ENCODE results near the gene NCOR1. TPM values are rescaled to one million over a fixed set of nuclear protein-coding genes. Genes with fewer than 3 reads are reported as not detected.
"Not testable (repeated sequence)": the region's sequence is repeated elsewhere in the genome, so short reads cannot be mapped to it uniquely, and the experiment has no call there.

Gene NCOR1
- total RNA-seq, 1 donor = 137 TPM

DNA sequence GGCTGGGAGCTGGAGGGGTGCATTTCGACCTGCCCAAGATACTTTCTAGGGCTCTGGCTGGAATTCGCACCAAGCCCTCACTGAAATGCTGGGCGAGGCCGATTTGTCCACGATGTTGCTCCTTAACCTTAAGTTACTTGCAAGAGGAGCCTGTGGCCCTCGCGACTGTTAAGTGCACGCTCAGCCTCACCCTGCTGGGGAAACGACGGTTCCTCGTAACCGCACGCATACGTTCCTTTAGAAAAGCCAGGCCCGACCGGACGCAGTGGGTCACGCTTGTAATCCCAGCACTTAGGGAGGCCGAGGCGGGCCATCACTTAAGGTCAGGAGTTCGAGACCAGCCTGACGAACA is 607 bp upstream of the NCOR1 start:
- DNase-seq (ENCODE audit: low read depth in 2 of 3, low spot score in 2 of 3) = peak in 1 of 3 donors; percentile 47

GRCh38 chr17:16215002-16215272 is 397 bp downstream of the NCOR1 start:
- DNase-seq (ENCODE audit: low read depth in 2 of 3, low spot score in 2 of 3) = no peak

- DNase-seq (ENCODE audit: low read depth in 2 of 3, low spot score in 2 of 3) = no peak
Observed at GRCh38 chr17:16214190-16215001, 938 bp downstream of the NCOR1 start.

GRCh38 chr17:16212793-16213192 is 2.5 kb downstream of the NCOR1 start:
- no peak for DNase-seq (ENCODE audit: low read depth in 2 of 3, low spot score in 2 of 3)

GRCh38 chr17:16211590-16211989 is 3.7 kb downstream of the NCOR1 start:
- no peak for DNase-seq (ENCODE audit: low read depth in 2 of 3, low spot score in 2 of 3)

- DNase-seq (ENCODE audit: low read depth in 2 of 3, low spot score in 2 of 3) = not testable (repeated sequence)
Observed at GRCh38 chr17:16204763-16205162, 10.6 kb downstream of the NCOR1 start.

DNA sequence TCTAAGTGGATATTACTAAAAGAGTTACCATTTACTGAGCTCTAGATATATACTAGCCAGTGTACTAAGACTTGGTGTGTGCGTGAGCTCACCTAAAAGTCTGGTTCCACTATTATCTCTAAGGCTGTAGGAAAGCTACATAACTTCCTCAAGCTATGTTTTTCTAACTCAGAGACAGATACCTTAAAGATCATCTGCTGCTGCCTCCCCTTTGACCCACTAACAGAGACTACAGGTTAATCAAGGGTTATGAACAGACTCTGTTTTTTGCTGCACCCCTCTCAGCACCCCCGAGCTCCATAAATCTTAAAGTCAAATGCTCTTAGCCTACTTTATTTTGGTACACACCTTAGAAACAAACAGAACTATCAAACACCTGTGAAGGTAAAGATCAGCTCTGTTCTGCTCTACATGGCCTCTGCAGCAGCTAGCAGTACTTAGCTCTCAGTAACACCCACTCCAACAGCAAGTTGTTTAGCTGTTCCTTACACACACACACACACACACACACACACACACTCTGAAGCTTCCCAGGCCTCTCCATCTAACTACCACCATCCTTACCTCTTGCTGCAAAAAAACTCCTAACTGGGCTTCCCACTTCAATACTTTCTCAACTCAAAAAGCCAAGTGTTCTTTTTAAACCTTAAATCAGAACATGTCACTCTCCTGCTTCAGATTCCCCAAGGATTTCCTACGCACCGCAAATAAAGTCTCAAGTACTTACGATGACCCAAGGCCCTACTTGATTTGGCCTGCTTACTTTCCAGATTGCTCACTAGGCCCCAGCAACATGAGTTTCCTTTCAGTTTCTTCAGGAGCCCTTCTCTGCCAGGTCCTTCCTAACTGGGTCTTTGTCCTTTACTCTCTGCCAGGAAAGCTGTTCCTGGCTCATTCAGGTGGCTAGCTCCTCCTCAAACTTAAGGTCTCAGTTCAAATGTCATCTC is 12.5 kb downstream of the NCOR1 start:
- DNase-seq (ENCODE audit: low read depth in 2 of 3, low spot score in 2 of 3) = not testable (repeated sequence)

GRCh38 chr17:16201693-16202131 is 13.6 kb downstream of the NCOR1 start:
- DNase-seq (ENCODE audit: low read depth in 2 of 3, low spot score in 2 of 3) = not testable (repeated sequence)

- DNase-seq (ENCODE audit: low read depth in 2 of 3, low spot score in 2 of 3) = peak in 2 of 3 donors; percentile 52 to 64
Observed at GRCh38 chr17:16199093-16199492, 16.2 kb downstream of the NCOR1 start.

- DNase-seq (ENCODE audit: low read depth in 2 of 3, low spot score in 2 of 3) = no peak
Observed at GRCh38 chr17:16197276-16197675, 18.1 kb downstream of the NCOR1 start.

GRCh38 chr17:16194307-16194835 is 21.0 kb downstream of the NCOR1 start:
- DNase-seq (ENCODE audit: low read depth in 2 of 3, low spot score in 2 of 3) = not testable (repeated sequence)

DNA sequence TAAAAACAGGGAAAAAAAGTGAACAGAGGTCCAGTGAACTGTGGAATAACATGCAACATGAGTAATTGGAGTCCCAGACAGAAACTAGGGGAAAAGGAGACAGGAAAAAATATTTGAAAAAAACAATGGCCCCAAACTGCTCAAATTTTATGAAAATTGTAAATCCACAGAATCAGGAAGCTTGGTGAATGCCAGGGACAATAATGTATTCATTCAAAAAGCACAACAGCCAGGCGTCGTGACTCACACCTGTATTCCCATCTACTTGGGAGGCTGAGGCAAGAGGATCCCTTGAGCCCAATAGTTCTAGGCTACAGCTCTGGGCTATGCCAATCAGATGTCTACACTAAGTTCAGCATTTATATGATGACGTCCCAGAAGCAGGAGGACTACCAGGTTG is 23.7 kb downstream of the NCOR1 start:
- no peak for DNase-seq (ENCODE audit: low read depth in 2 of 3, low spot score in 2 of 3)

- DNase-seq (ENCODE audit: low read depth in 2 of 3, low spot score in 2 of 3) = no peak
Observed at GRCh38 chr17:16190703-16191360, 24.5 kb downstream of the NCOR1 start.

DNA sequence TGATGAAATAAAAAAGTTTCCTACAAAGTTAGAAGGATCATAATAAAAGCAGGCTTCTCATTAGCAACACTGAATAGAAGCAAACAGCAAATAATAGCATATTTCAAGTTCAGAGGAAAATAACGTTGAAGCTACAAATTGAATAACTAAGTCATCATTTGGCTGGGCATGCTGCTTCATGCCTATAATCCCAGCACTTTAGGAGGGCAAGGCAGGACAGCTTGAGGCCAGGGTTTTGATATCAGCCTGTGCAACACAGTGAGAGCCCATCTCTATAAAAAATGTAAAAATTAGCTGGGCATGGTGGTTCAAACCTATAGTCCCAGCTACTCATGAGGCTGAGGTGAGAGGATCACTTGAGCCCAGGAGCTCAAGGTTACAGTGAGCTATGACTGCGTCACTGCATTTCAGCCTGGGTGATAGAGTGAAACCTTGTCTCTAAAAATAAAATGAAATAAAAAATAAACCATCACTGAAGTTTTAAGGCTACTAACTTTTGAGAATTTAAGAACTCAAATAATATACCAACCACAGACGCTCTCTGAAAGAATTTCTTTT is 25.5 kb downstream of the NCOR1 start:
- DNase-seq (ENCODE audit: low read depth in 2 of 3, low spot score in 2 of 3) = no peak

- DNase-seq (ENCODE audit: low read depth in 2 of 3, low spot score in 2 of 3) = no peak
Observed at GRCh38 chr17:16187642-16188041, 27.7 kb downstream of the NCOR1 start.

DNA sequence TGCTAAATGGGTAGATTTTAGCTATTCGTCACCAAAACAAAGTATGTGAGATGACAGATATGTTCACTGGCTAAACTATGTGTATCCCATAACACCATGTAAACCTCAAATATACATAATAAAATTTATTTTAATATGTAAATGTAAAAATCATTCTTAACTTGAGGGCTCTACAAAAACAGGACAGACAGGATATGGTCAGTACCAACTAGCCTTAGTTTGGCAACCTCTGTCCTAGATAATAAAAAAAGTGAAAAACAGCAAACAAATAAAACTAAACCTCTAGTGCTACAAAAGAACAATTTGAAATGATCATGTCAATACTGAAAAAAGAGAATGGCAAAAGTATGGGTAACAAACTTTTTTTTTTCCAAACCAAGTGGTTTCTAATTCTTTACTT is 33.8 kb downstream of the NCOR1 start:
- DNase-seq (ENCODE audit: low read depth in 2 of 3, low spot score in 2 of 3) = no peak

GRCh38 chr17:16178836-16179235 is 36.5 kb downstream of the NCOR1 start:
- DNase-seq (ENCODE audit: low read depth in 2 of 3, low spot score in 2 of 3) = no peak

- DNase-seq (ENCODE audit: low read depth in 2 of 3, low spot score in 2 of 3) = no peak
Observed at GRCh38 chr17:16171613-16172012, 43.7 kb downstream of the NCOR1 start.

- DNase-seq (ENCODE audit: low read depth in 2 of 3, low spot score in 2 of 3) = not testable (repeated sequence)
Observed at GRCh38 chr17:16166766-16167165, 48.6 kb downstream of the NCOR1 start.

GRCh38 chr17:16158714-16159113 is 56.6 kb downstream of the NCOR1 start:
- DNase-seq (ENCODE audit: low read depth in 2 of 3, low spot score in 2 of 3) = no peak

GRCh38 chr17:16155536-16155935 is 59.8 kb downstream of the NCOR1 start:
- peak in 1 of 3 donors; percentile 6 for DNase-seq (ENCODE audit: low read depth in 2 of 3, low spot score in 2 of 3)
